ENCODE results near the gene MCF2L.
A peak's percentile ranks its signal among the peaks of the same experiment; 100 is the strongest.

The MCF2L gene

GRCh38 chr13:112928972-112929782 is 39.8 kb upstream of the MCF2L start:
- H3K4me3 ChIP-seq (ENCODE audit: low read depth, low read length): no peak overlapping the region
- TF ChIP-seq CTCF (IDR thresholded peaks at IDR 0.05; ENCODE audit: low read depth, low read length): no peak

- no peak overlapping the region for H3K4me3 ChIP-seq (ENCODE audit: low read depth, low read length)
- no peak for TF ChIP-seq CTCF (IDR thresholded peaks at IDR 0.05; ENCODE audit: low read depth, low read length)
Observed at GRCh38 chr13:112929783-112930055, 39.3 kb upstream of the MCF2L start.

- H3K4me3 ChIP-seq (ENCODE audit: low read depth, low read length): no peak overlapping the region
- TF ChIP-seq CTCF (IDR thresholded peaks at IDR 0.05; ENCODE audit: low read depth, low read length): no peak
Observed at GRCh38 chr13:112930192-112930591, 38.8 kb upstream of the MCF2L start.

- TF ChIP-seq CTCF (IDR thresholded peaks at IDR 0.05; ENCODE audit: low read depth, low read length): peak; percentile 81
- no peak overlapping the region for H3K4me3 ChIP-seq (ENCODE audit: low read depth, low read length)
Observed at GRCh38 chr13:112931028-112931934, 37.7 kb upstream of the MCF2L start.

- TF ChIP-seq CTCF (IDR thresholded peaks at IDR 0.05; ENCODE audit: low read depth, low read length): no peak
- no peak overlapping the region for H3K4me3 ChIP-seq (ENCODE audit: low read depth, low read length)
Observed at GRCh38 chr13:112932971-112933370, 36.0 kb upstream of the MCF2L start.

GRCh38 chr13:112933649-112934048 is 35.4 kb upstream of the MCF2L start:
- H3K4me3 ChIP-seq (ENCODE audit: low read depth, low read length): no peak overlapping the region
- no peak for TF ChIP-seq CTCF (IDR thresholded peaks at IDR 0.05; ENCODE audit: low read depth, low read length)

GRCh38 chr13:112934078-112934477 is 34.9 kb upstream of the MCF2L start:
- H3K4me3 ChIP-seq (ENCODE audit: low read depth, low read length): no peak overlapping the region
- TF ChIP-seq CTCF (IDR thresholded peaks at IDR 0.05; ENCODE audit: low read depth, low read length): no peak
